T-helper 2 cell treated with Interferon-gamma antibody and Interleukin-4, amounts not matched to agents 5 μg/mL and 100 μg/mL, for 36 hours (primary cell): Measurements from ENCODE around the gene ADAMTS5.

ENCODE experiments used
- DNase-seq: peaks from one replicate; pipeline ENCODE4 v3.0.0; 2021; ENCODE audit warnings: low spot score
- H3K27ac Mint-ChIP-seq: one replicate; pipeline ENCODE4 v1.8.0; 2021; ENCODE audit warnings: mild to moderate bottlenecking, mixed read lengths
- H3K27me3 Mint-ChIP-seq: one replicate; pipeline ENCODE4 v1.8.0; 2021; ENCODE audit warnings: low read depth, mixed read lengths
- H3K36me3 Mint-ChIP-seq: one replicate; pipeline ENCODE4 v1.8.0; 2021; ENCODE audit warnings: low read depth, mixed read lengths
- H3K4me1 Mint-ChIP-seq: one replicate; pipeline ENCODE4 v1.8.0; 2021; ENCODE audit warnings: low read depth, mixed read lengths
- H3K4me3 Mint-ChIP-seq: one replicate; pipeline ENCODE4 v1.8.0; 2022; ENCODE audit warnings: mild to moderate bottlenecking, moderate library complexity, mixed read lengths
- H3K9me3 Mint-ChIP-seq: one replicate; pipeline ENCODE4 v1.8.0; 2021; ENCODE audit warnings: mixed read lengths

ADAMTS5 gene

GRCh38 chr21:26888256-26888655 lies 78.6 kb downstream of the ADAMTS5 start:
- Mint-ChIP-seq H3K4me3 (no peak overlapping the region), H3K27me3 (no peaks in the 10 kb centered on the region), H3K27ac (no peak overlapping the region), H3K36me3 (no peaks in the 10 kb centered on the region), H3K4me1 (no peaks in the 10 kb centered on the region), H3K9me3 (no peaks in the 10 kb centered on the region)
- DNase-seq, result no peak

- Mint-ChIP-seq H3K36me3 (no peaks in the 10 kb centered on the region), H3K4me1 (no peaks in the 10 kb centered on the region), H3K9me3 (no peaks in the 10 kb centered on the region), H3K27ac (no peak overlapping the region), H3K4me3 (no peak overlapping the region), H3K27me3 (no peaks in the 10 kb centered on the region)
- DNase-seq, result no peak
These were observed 79.6 kb downstream of the ADAMTS5 start for GRCh38 chr21:26887251-26887650.

GRCh38 chr21:26884436-26884835 lies 82.5 kb downstream of the ADAMTS5 start:
- no peaks in the 10 kb centered on the region for H3K27me3 Mint-ChIP-seq

GRCh38 chr21:26883768-26884167 lies 83.1 kb downstream of the ADAMTS5 start:
- DNase-seq, result no peak
- no peaks in the 10 kb centered on the region for H3K4me1 Mint-ChIP-seq
- no peaks in the 10 kb centered on the region for H3K36me3 Mint-ChIP-seq
- H3K9me3 Mint-ChIP-seq, result no peaks in the 10 kb centered on the region
- no peak overlapping the region for H3K27ac Mint-ChIP-seq
- H3K4me3 Mint-ChIP-seq, result no peak overlapping the region
- H3K27me3 Mint-ChIP-seq, result no peaks in the 10 kb centered on the region

More at GRCh38 chr21:26884436-26884835, 82.5 kb downstream of the ADAMTS5 start:
- Mint-ChIP-seq H3K4me3 (no peak overlapping the region), H3K9me3 (no peaks in the 10 kb centered on the region), H3K27ac (no peak overlapping the region), H3K4me1 (no peaks in the 10 kb centered on the region), H3K36me3 (no peaks in the 10 kb centered on the region)
- DNase-seq, result no peak

GRCh38 chr21:26881504-26882228 lies 85.2 kb downstream of the ADAMTS5 start:
- DNase-seq, result no peak
- Mint-ChIP-seq H3K27me3 (no peaks in the 10 kb centered on the region), H3K9me3 (no peaks in the 10 kb centered on the region)

GRCh38 chr21:26877018-26877417 lies 89.9 kb downstream of the ADAMTS5 start:
- Mint-ChIP-seq H3K9me3 (no peaks in the 10 kb centered on the region), H3K36me3 (no peaks in the 10 kb centered on the region), H3K27ac (no peak overlapping the region), H3K4me1 (no peaks in the 10 kb centered on the region), H3K4me3 (no peak overlapping the region), H3K27me3 (no peaks in the 10 kb centered on the region)
- DNase-seq, result no peak

More at GRCh38 chr21:26881504-26882228, 85.2 kb downstream of the ADAMTS5 start:
- Mint-ChIP-seq H3K4me1 (no peaks in the 10 kb centered on the region), H3K4me3 (no peak overlapping the region), H3K36me3 (no peaks in the 10 kb centered on the region), H3K27ac (no peak overlapping the region)

- no peaks in the 10 kb centered on the region for H3K36me3 Mint-ChIP-seq
- H3K27ac Mint-ChIP-seq, result no peak overlapping the region
- H3K4me1 Mint-ChIP-seq, result no peaks in the 10 kb centered on the region
- H3K27me3 Mint-ChIP-seq, result no peaks in the 10 kb centered on the region
- H3K4me3 Mint-ChIP-seq, result no peak overlapping the region
- DNase-seq, result no peak
- H3K9me3 Mint-ChIP-seq, result no peaks in the 10 kb centered on the region
These were observed 92.5 kb downstream of the ADAMTS5 start for GRCh38 chr21:26874347-26874746.
